ENCODE measurements around the gene SURF4.

DNA sequence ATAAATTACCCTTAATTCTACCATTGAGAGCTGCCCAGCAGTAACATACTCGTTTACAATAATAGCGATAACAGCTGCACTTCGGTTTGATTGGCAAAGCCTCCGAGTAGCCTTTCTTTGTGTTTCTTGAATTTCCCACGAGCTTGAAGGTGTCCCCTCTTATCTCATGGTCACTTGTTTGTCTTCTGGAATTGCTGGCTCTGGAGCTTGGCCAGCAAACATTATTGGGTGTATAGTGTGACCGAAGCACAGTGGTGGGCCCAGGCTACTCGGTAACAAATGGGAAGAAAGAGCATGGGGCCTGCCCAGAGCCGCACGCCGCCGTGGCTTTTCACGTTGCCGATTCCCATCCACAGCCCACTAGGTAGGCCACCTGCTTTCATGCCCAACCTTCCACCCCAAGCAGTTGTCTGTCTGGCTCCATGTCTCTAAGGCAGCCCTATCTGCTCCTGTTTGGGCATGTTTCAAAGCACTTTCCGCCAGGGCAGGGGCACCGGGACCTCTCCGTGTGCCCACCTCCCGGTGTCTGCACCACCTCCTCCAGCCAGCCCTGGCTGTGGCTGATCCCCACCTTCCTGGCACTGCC, 9.0 kb upstream of the SURF4 start:
- no peak for TF ChIP-seq EZH2 (IDR thresholded peaks at IDR 0.05; ENCODE audit: borderline replicate concordance)
- no peak for TF ChIP-seq EZH2phosphoT487 (IDR thresholded peaks at IDR 0.05; ENCODE audit: low read depth, severe bottlenecking, unreplicated experiment)
- TF ChIP-seq, protein P1, sequence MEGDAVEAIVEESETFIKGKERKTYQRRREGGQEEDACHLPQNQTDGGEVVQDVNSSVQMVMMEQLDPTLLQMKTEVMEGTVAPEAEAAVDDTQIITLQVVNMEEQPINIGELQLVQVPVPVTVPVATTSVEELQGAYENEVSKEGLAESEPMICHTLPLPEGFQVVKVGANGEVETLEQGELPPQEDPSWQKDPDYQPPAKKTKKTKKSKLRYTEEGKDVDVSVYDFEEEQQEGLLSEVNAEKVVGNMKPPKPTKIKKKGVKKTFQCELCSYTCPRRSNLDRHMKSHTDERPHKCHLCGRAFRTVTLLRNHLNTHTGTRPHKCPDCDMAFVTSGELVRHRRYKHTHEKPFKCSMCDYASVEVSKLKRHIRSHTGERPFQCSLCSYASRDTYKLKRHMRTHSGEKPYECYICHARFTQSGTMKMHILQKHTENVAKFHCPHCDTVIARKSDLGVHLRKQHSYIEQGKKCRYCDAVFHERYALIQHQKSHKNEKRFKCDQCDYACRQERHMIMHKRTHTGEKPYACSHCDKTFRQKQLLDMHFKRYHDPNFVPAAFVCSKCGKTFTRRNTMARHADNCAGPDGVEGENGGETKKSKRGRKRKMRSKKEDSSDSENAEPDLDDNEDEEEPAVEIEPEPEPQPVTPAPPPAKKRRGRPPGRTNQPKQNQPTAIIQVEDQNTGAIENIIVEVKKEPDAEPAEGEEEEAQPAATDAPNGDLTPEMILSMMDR (IDR thresholded peaks at IDR 0.05; ENCODE audit: poor library complexity), result no peak

Measured in hepatocyte (in vitro differentiated cells).